ENCODE data around the gene SPINK6.

Gene SPINK6

DNA sequence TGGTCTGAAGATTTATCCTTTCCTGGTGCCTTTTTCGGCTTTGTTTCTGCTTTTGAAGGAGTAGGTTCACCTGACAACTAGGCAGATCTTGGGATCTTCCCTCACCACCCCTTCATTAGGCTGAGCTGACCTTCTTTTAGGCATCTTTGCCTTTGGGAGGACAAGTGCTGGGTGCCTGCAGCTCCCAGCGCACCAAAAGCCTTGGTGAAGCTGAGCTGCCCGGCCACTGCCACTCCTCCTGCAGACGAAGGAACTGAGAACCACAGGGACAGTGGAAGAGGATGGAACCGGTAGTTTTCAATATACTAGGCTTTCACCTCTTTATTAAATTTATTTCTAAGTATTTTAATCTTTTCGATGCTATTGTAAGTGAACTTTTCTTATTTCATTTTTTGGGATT is 18.7 kb downstream of the SPINK6 start:
- no peak overlapping the region for H3K4me3 ChIP-seq (ENCODE audit: low read depth, low read length)
- no peak for TF ChIP-seq CTCF (IDR thresholded peaks at IDR 0.05; ENCODE audit: borderline replicate concordance, insufficient read depth, low read depth, low read length)

- no peak overlapping the region for H3K4me3 ChIP-seq (ENCODE audit: low read depth, low read length)
Measured at GRCh38 chr5:148224117-148224742, 21.4 kb downstream of the SPINK6 start.

GRCh38 chr5:148228392-148228984 is 25.6 kb downstream of the SPINK6 start:
- TF ChIP-seq CTCF (IDR thresholded peaks at IDR 0.05; ENCODE audit: borderline replicate concordance, insufficient read depth, low read depth, low read length): no peak
- no peak overlapping the region for H3K4me3 ChIP-seq (ENCODE audit: low read depth, low read length)

More at GRCh38 chr5:148224117-148224742, 21.4 kb downstream of the SPINK6 start:
- no peak for TF ChIP-seq CTCF (IDR thresholded peaks at IDR 0.05; ENCODE audit: borderline replicate concordance, insufficient read depth, low read depth, low read length)

DNA sequence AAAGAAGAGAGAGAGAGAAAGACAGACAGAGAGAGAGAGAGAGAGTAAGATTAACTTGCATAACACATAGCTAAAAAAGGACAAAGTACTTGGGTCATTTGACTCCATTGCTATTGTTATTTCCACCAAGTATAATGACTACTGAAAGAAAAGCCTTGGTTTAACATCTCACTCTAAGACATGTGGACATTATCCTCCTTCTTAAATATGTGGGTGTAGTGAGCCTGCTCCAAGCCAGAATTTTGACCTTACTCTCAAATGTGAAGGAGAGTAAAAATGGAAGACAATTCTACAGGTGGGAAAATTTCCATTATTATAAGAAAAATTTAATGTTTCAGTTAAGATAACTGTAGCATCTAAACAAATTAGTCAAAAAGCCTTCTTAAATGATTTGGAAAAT is 27.0 kb downstream of the SPINK6 start:
- no peak overlapping the region for H3K4me3 ChIP-seq (ENCODE audit: low read depth, low read length)
- no peak for TF ChIP-seq CTCF (IDR thresholded peaks at IDR 0.05; ENCODE audit: borderline replicate concordance, insufficient read depth, low read depth, low read length)

GRCh38 chr5:148230240-148230639 is 27.4 kb downstream of the SPINK6 start:
- no peak for TF ChIP-seq CTCF (IDR thresholded peaks at IDR 0.05; ENCODE audit: borderline replicate concordance, insufficient read depth, low read depth, low read length)
- no peak overlapping the region for H3K4me3 ChIP-seq (ENCODE audit: low read depth, low read length)

GRCh38 chr5:148237785-148238417 is 35.1 kb downstream of the SPINK6 start:
- H3K4me3 ChIP-seq (ENCODE audit: low read depth, low read length): no peak overlapping the region
- no peak for TF ChIP-seq CTCF (IDR thresholded peaks at IDR 0.05; ENCODE audit: borderline replicate concordance, insufficient read depth, low read depth, low read length)

DNA sequence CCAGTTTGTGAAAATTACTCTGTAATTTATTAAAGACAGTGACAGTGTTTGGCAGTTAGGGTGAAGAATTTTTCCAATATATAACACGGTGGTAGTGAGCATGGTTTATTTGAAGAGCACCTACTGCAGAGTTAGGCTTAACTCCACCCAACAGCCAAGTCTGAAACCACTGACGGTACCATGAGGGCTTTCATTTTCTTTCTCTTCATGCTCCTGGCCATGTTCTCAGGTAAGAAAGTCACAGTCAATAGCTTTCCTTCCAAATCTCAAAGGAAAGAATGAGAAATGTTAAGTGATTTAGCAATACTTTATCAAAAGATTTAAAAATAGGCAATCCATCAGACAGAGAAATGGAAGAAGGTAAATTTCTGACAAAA is 35.6 kb downstream of the SPINK6 start, which contains the start of gene MARCOL:
MARCOL (plus strand) TSS at position 108 of the 377 bp plus-strand sequence; CDS start at position 181, 73 bp downstream.
- H3K4me3 ChIP-seq (ENCODE audit: low read depth, low read length): no peak within 1 kb of the TSS
- no peak for TF ChIP-seq CTCF (IDR thresholded peaks at IDR 0.05; ENCODE audit: borderline replicate concordance, insufficient read depth, low read depth, low read length)

Measured in GM12875 (cell line).